SH-SY5Y (cell line): ENCODE measurements around the gene ELOVL3.

Experiments
- GATA2 ChIP-seq: IDR thresholded peaks from 2 replicates; pipeline ENCODE4 v1.6.1; 2011; ENCODE audit warnings: mild to moderate bottlenecking, low read depth, low read length
- GATA3 ChIP-seq: IDR thresholded peaks from 2 replicates; pipeline ENCODE4 v1.6.1; 2011; ENCODE audit warnings: low read depth, mild to moderate bottlenecking, low read length, moderate library complexity

DNA sequence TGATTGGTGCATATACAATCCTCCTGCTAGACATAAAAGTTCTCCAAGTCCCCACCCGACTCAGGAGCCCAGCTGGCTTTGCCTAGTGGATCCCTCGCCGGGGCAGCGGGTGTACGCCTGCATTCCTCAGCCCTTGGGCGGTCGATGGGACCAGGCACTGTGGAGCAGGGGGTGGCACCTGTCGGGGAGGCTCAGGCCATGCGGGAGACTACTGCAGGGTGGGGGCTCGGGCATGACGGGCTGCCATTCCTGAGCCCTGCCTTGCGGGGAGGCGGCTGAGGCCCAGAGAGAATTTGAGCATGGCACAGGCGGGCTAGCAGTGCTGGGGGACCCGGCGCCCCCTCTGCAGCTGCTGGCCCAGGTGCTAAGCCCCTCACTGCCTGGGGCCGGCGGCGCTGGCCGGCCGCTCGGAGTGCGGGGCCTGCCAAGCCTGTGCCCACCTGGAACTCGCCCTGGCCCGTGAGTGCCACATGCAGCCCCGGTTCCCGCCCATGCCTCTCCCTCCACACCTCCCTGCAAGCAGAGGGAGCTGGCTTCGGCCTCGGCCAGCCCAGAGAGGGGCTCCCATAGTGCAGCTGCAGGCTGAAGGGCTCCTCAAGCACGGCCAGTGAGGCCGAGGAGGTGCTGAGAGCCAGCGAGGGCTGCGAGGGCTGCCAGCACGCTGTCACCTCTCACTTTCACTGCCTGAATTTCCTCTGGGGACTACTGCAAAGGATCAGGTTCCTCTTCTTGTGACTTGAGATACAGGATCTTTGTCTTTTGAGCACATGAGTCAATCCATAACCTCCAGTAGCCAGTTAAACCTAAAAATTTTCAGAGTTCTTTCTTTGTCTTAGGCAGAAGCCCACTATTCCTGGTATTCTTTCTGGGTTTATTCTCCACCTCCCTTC is 25.1 kb upstream of the ELOVL3 start:
- TF ChIP-seq GATA2, result no peak
- TF ChIP-seq GATA3, result no peak
